Esophagus squamous epithelium (tissue), 5 donors: ENCODE measurements around the gene CDK5RAP3. TPM values are rescaled to one million over a fixed set of nuclear protein-coding genes. Genes with fewer than 3 reads are reported as not detected.
"Not testable (repeated sequence)": the region's sequence is repeated elsewhere in the genome, so short reads cannot be mapped to it uniquely, and the experiment has no call there.

ENCODE experiments used
- DNase-seq: peaks from one replicate; lab custom pipeline; 2025; lab: John Stamatoyannopoulos, UW
- H3K27ac ChIP-seq, 4 donors: fragments of 200-600 bp; sonication (generic); one replicate each; pipeline ENCODE4 v1.5.1; 2016 to 2019; ENCODE audit warnings: mild to moderate bottlenecking in 1 of 4
- H3K27me3 ChIP-seq, 4 donors: fragments of 200-600 bp; sonication (generic); 1 replicate in 3 of 4; 2 replicates in 1 of 4; pipeline versions ENCODE4 v1.5.1 to v1.6.0; 2017 to 2021; ENCODE audit warnings: antibody characterized with exemption in 1 of 4
- H3K36me3 ChIP-seq, 3 donors: fragments of 200-600 bp; sonication (generic); one replicate each; pipeline ENCODE4 v1.5.1; 2016 to 2019
- H3K4me1 ChIP-seq, 3 donors: fragments of 200-600 bp; sonication (generic); one replicate each; pipeline ENCODE4 v1.5.1; 2017 to 2019
- H3K4me3 ChIP-seq, 4 donors: fragments of 200-600 bp; sonication (generic); 1 replicate in 3 of 4; 2 replicates in 1 of 4; pipeline ENCODE4 v1.5.1; 2016 to 2019; ENCODE audit warnings: mild to moderate bottlenecking in 2 of 4, moderate library complexity in 1 of 4
- H3K9me3 ChIP-seq, 3 donors: fragments of 200-600 bp; sonication (generic); one replicate each; pipeline ENCODE4 v1.5.1; 2016 to 2019
- CTCF ChIP-seq, 6 experiments: fragments of 450-650 bp in 4 of 6; fragments of 200-600 bp in 2 of 6; sonication (generic) in 2 of 6; IDR thresholded peaks; one replicate each; pipeline ENCODE4 v1.5.1; 2016 to 2019; ENCODE audit warnings: antibody characterized with exemption in 6 of 6, mild to moderate bottlenecking in 4 of 6, moderate library complexity in 4 of 6
- POLR2A ChIP-seq, 4 donors: fragments of 450-650 bp; IDR thresholded peaks; one replicate each; pipeline ENCODE4 v1.6.1; 2017; ENCODE audit warnings: antibody characterized with exemption in 4 of 4, mild to moderate bottlenecking in 4 of 4, moderate library complexity in 3 of 4
- WGBS, 2 donors: methylation state at CpG; one replicate each; pipeline ENCODE4 v1.1.5; 2018; 5-methylcytosine and 5-hydroxymethylcytosine counted together
- intact Hi-C: fragments of 100-400 bp; cut with DNase I; formaldehyde crosslinking; loops from one replicate; pipeline ENCODE4 v1.15.0; 2022
- total RNA-seq, 4 donors: library from RNA; depleted of rRNA; stranded (reverse); fragments of >200 nt; gene quantifications; one replicate each; pipeline ENCODE4 v1.1.0, GENCODE V29; 2016
- donor health status: DM: yes; HTN: yes; CAD: no.

Gene CDK5RAP3
- total RNA-seq, 4 donors from 2014 or later, result 60.1 to 141 (median 66.0) TPM

- H3K4me3 ChIP-seq, result no peak overlapping the region
- H3K4me1 ChIP-seq, result peaks cover 17 to 30% (median 22%) of the 10 kb centered on the region in 3 donors
- H3K36me3 ChIP-seq, result no peaks in the 10 kb centered on the region
- peak overlapping the region in 1 of 4 donors; percentile 21 for H3K27ac ChIP-seq
- DNase-seq, result no peak
- intact Hi-C loops, result no loop called here
- no peaks in the 10 kb centered on the region for H3K9me3 ChIP-seq
- TF ChIP-seq CTCF (IDR thresholded peaks at IDR 0.05), result no peak
- no peak for TF ChIP-seq POLR2A (IDR thresholded peaks at IDR 0.05)
- 73 to 83% methylated on average over 1 of the region's 1 CpG for WGBS, 2 donors
- H3K27me3 ChIP-seq, result peaks cover 0 to 67% (median 0%) of the 10 kb centered on the region in 4 donors
Measured at GRCh38 chr17:48001197-48001596, 30.3 kb downstream of the CDK5RAP3 start.

- peaks cover 0 to 67% (median 0%) of the 10 kb centered on the region in 4 donors for H3K27me3 ChIP-seq
- H3K4me3 ChIP-seq, H3K36me3 ChIP-seq, intact Hi-C loops, H3K9me3 ChIP-seq, DNase-seq: not testable (repeated sequence)
- H3K4me1 ChIP-seq, result peaks cover 17 to 30% (median 22%) of the 10 kb centered on the region in 3 donors
- H3K27ac ChIP-seq, result peak overlapping the region in 2 of 4 donors; percentile 21 to 40
- 93 to 95% methylated on average over 5 of the region's 5 CpGs for WGBS, 2 donors
Measured at GRCh38 chr17:48001657-48002056, 30.7 kb downstream of the CDK5RAP3 start.

GRCh38 chr17:48002266-48002915 is 31.5 kb downstream of the CDK5RAP3 start:
- H3K4me3 ChIP-seq, result no peak overlapping the region
- peaks cover 17 to 30% (median 22%) of the 10 kb centered on the region in 3 donors for H3K4me1 ChIP-seq
- no peak for TF ChIP-seq CTCF (IDR thresholded peaks at IDR 0.05)
- no peak for TF ChIP-seq POLR2A (IDR thresholded peaks at IDR 0.05)
- H3K27ac ChIP-seq, result peak overlapping the region; percentile 4 to 67 (median 52)
- peaks cover 0 to 69% (median 0%) of the 10 kb centered on the region in 4 donors for H3K27me3 ChIP-seq
- intact Hi-C loops, result no loop called here
- H3K9me3 ChIP-seq, result no peaks in the 10 kb centered on the region
- no peaks in the 10 kb centered on the region for H3K36me3 ChIP-seq
- no peak for DNase-seq
- WGBS, 2 donors, result 11 to 17% methylated on average over 4 of the region's 4 CpGs

GRCh38 chr17:48002916-48003416 is 32.1 kb downstream of the CDK5RAP3 start:
- DNase-seq, result no peak
- intact Hi-C loops, result no loop called here
- 43 to 63% methylated on average over 5 of the region's 7 CpGs for WGBS, 2 donors
- Histone ChIP-seq H3K4me1 (peaks cover 17 to 30% (median 22%) of the 10 kb centered on the region in 3 donors), H3K36me3 (no peaks in the 10 kb centered on the region), H3K4me3 (no peak overlapping the region), H3K27ac (peak overlapping the region in 3 of 4 donors; percentile 40 to 65 (median 47)), H3K27me3 (peaks cover 0 to 69% (median 0%) of the 10 kb centered on the region in 4 donors), H3K9me3 (no peaks in the 10 kb centered on the region)
- no peak for TF ChIP-seq POLR2A (IDR thresholded peaks at IDR 0.05)
- TF ChIP-seq CTCF (IDR thresholded peaks at IDR 0.05), result no peak

- Histone ChIP-seq H3K4me1 (peaks cover 17 to 30% (median 22%) of the 10 kb centered on the region in 3 donors), H3K4me3 (no peak overlapping the region), H3K36me3 (no peaks in the 10 kb centered on the region), H3K9me3 (no peaks in the 10 kb centered on the region), H3K27me3 (peaks cover 0 to 69% (median 0%) of the 10 kb centered on the region in 4 donors), H3K27ac (peak overlapping the region in 1 of 4 donors; percentile 65)
- 78 to 88% methylated on average over 9 to 11 of the region's 17 CpGs for WGBS, 2 donors
- no peak for TF ChIP-seq POLR2A (IDR thresholded peaks at IDR 0.05)
- no peak for TF ChIP-seq CTCF (IDR thresholded peaks at IDR 0.05)
- no peak for DNase-seq
- intact Hi-C loops, result no loop called here
Measured at GRCh38 chr17:48003417-48004151, 32.7 kb downstream of the CDK5RAP3 start.
